Activated naive CD4-positive, alpha-beta T cell treated with anti-CD3 and anti-CD28 coated beads, Interleukin-2, amount 50 U/mL, for 16 hours (primary cell): ENCODE data around the gene LRRC8D.

ENCODE experiments used
- DNase-seq: peaks from one replicate; pipeline ENCODE4 v3.0.0-alpha.2; 2020

Gene LRRC8D

DNA sequence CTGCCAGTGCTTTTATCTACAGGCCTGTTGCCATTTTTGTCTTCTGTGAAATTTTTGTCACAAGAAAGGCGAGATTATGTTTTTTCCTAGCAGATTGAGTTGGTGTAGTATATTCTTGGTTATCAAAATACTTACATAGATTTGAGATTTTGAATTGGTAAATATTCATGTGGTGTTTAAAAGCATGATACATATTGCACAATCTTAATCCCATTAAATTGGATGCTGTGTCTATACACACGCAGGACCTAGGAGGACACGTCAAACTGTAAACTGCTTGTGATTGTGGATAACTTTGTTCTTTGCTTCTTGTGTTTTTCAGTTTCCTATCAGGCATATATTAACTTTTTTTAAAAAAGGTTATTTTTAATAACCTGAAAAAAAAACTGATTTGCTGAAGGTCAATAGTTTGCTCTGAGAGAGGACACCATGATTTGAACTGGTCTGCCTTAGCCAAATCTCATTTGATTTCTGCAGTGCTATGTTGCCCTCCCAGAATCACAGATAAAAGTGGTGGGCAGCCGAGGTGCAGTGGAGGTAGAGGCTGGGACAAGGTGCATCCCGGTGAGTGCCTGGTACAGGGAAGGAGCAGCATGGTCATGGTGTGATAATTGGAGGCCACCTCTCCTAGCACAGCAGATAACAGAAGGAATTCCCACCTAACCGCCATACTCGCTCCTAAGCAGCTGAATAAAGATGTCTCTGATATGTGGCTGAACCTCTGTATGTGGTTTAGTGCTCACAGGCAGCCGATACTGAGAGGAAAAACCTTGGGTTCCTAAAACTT, 76.7 kb downstream of the LRRC8D start:
- no peak for DNase-seq

DNA sequence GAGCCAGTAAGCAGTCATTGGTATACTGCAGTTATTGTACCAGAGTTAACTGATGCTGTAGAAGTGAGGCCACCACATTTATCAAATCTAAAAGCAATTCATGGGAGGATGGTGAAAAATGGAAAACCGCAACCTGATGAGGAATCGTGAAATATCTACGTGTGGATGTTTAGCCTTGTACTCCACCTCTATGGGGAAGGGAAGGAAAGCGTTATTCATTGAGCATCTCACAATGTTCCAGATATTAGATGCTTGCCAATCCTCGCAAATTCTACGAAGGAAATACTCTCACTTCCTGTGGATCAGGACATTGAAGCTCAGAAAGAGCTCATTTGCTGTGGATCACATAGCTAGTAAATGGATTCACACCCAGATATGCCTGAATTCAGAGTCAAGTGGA, 77.3 kb downstream of the LRRC8D start:
- DNase-seq: no peak

- DNase-seq: no peak
Observed at GRCh38 chr1:89898695-89899470, 78.1 kb downstream of the LRRC8D start.

DNA sequence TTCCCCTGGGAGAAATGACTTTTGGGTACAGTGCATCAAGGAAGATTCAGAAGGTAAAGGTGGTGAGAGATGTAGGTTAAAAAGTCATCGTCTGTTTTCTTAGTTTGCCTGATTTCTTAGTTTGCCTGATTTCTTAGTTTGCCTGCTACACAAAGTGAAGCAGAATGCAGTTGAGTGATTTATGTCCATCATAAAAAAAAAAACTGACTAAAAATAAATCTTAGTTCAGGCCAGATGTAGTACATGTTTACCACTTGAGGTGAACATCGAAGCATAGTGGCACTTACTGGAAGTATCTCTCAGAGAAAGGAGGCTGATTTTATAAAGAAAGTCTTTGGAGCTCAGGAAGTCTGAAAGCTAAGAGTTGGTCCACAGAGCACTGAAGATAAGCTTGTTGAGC, 79.5 kb downstream of the LRRC8D start:
- DNase-seq: no peak

- no peak for DNase-seq
Observed at GRCh38 chr1:89900791-89901708, 80.2 kb downstream of the LRRC8D start.

DNA sequence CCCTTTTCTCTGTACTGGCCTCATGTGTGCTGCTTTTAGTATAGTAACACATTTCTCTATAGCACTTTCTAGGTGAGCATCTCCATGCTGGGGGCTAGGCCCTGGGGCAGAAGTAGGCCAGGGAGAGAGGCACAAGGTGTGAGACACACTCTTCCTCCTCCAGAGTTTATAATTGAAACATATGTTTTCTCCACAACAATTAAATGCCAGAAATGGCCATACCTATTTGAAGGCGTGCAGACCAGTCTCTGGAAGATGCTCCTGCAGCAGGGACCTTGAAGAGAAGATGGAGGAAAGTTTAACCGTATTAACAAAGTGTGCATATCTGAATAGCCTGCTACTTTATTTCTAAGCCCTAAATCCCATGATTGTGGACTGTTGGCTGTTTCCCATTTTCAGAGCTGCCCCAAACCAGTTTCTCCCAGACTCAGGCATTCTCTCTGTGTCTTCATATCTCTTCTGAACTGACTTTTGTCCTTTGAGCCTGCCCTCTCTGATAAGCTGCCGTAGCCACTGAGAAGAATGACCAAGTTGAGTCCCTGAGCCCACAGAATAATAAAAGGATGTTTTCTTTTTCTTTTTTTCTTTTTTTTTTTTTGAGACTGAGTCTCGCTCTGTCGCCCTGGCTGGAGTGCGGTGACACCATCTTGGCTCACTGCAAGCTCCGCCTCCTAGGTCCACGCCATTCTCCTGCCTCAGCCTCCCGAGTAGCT, 81.3 kb downstream of the LRRC8D start:
- no peak for DNase-seq

GRCh38 chr1:89903550-89903949, 82.7 kb downstream of the LRRC8D start:
- no peak for DNase-seq

DNA sequence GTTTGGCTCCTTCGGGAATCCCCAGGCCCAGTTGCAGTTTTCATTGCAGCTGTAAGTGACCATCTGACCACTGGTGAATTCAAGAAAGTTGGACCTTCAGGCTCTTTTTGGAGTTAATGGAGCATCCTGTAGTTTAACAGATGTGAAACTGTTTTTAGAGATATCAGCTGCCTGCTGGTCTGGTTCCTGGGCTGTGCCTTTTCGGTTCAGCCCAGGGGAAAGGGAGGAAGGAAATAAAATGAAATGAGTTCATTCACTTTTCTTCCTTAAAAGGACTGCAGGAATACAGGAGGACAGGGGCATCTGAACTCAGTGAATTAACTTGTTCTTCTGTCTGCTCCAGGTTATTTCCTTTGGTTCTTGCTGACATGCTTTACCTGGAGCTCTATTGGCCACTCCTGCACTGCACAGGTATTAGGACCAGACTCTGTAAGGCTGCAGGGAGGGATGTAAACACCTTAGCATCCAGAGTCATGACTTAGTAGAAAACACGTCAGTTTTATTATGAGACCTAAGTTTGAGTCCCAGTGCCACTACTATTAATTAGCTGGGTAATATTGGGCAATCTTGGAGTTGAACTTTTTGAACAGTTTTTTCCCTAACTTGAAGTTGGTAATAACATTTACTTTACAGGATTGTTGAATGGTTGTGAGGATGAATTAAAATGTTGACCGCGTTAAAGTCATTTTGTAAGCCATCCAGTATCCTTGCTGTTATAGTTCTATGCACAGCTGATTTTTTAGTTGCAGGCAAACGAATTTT, 83.6 kb downstream of the LRRC8D start:
- no peak for DNase-seq

- DNase-seq: no peak
Observed at GRCh38 chr1:89905395-89906058, 84.7 kb downstream of the LRRC8D start.

DNA sequence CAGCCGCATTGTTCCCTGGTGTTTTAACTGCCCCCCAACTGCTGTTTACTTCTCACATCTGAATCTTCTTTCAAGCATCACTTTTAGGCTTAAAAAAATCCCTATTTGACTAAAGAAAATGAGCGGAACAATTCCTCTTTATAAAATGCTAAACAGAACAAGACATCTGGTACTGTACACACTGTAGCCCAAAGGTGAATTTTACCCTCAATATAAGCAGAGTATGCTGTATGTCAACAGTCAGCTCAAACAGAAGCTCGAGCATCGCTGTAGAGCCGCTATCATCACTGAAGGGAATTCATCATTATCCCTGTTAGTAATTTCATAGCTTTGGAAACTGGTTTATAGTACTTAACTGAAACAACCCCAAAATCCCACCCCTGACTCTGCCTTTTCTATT, 85.3 kb downstream of the LRRC8D start:
- DNase-seq: no peak

DNA sequence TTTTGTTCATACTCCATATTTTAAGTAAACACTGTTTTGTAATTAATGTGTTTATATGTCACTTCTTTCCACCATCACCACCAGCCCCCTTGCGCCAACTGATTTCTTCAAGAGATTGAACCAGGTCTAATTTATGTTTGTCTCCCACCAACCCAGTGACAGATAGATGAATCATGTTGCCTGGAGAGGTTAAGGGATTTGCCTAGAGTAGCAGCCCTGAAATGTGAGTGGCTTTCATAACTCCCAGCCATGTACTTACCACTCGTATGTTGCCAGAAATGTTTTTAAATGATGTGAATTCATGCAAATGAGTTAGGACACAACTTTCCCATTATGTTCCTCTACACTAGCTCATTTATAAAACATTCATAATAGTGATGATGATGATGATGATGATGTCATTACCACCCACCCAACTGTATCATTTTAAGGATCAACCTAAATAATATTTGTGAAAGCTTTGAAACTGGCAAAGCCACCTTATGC, 86.9 kb downstream of the LRRC8D start:
- DNase-seq: no peak

- DNase-seq: no peak
Observed at GRCh38 chr1:89908273-89908671, 87.4 kb downstream of the LRRC8D start.

GRCh38 chr1:89908672-89909436, 88.0 kb downstream of the LRRC8D start:
- DNase-seq: no peak

- DNase-seq: no peak
Observed at GRCh38 chr1:89910268-89910667, 89.4 kb downstream of the LRRC8D start.

- no peak for DNase-seq
Observed at GRCh38 chr1:89910780-89911179, 89.9 kb downstream of the LRRC8D start.

GRCh38 chr1:89911191-89911991, 90.6 kb downstream of the LRRC8D start:
- no peak for DNase-seq

DNA sequence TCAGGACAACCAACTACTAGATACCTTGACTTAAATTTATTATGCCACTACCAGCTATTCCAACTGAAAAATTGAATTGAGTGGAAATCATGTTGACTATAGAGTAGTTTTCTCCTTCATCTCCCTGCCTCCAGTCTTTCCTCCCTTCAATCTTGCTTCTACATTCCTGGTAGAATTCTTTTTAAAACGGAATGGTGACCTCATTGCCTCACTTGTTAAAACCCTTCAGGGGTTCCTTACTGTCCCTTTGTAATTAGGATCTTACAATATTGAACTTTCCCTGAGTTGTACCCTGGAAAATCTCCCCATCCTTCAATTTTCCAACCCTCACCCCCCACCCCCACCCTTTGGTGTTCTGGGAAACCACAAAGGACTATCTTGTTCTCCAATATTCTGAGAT, 91.2 kb downstream of the LRRC8D start:
- DNase-seq: no peak

GRCh38 chr1:89913353-89914095, 92.7 kb downstream of the LRRC8D start:
- DNase-seq: no peak

GRCh38 chr1:89917353-89917752, 96.5 kb downstream of the LRRC8D start:
- no peak for DNase-seq
